ENCODE measurements around the gene UFSP2.

UFSP2 gene

GRCh38 chr4:185424905-185425646 lies 688 bp downstream of the UFSP2 start:
- no peak for DNase-seq

GRCh38 chr4:185421366-185422124 lies 4.2 kb downstream of the UFSP2 start:
- DNase-seq: no peak

- no peak for DNase-seq
These were observed 8.8 kb downstream of the UFSP2 start for GRCh38 chr4:185416955-185417354.

- no peak for DNase-seq
These were observed 13.4 kb downstream of the UFSP2 start for GRCh38 chr4:185412412-185412811.

GRCh38 chr4:185411849-185412248 lies 13.9 kb downstream of the UFSP2 start:
- no peak for DNase-seq

GRCh38 chr4:185408432-185408831 lies 17.3 kb downstream of the UFSP2 start:
- DNase-seq: no peak

- no peak for DNase-seq
These were observed 20.3 kb downstream of the UFSP2 start for GRCh38 chr4:185405296-185405999.

- DNase-seq: no peak
These were observed 21.7 kb downstream of the UFSP2 start for GRCh38 chr4:185404031-185404430.

- no peak for DNase-seq
These were observed 26.3 kb downstream of the UFSP2 start for GRCh38 chr4:185399466-185399865.

- no peak for DNase-seq
These were observed 27.1 kb downstream of the UFSP2 start for GRCh38 chr4:185398618-185399017.

- peak in 1 of 2 experiments; percentile 9 for DNase-seq
These were observed 28.9 kb downstream of the UFSP2 start, which contains the start of gene ANKRD37 for GRCh38 chr4:185396724-185397385. Gene ANKRD37, plus strand, starts transcription at chr4:185396841. Its CDS starts 83 bp downstream, at chr4:185396924.

GRCh38 chr4:185395956-185396723 lies 29.6 kb downstream of the UFSP2 start:
- peak; percentile 96 for DNase-seq

- DNase-seq: no peak
These were observed 30.4 kb downstream of the UFSP2 start, which contains the start of gene LRP2BP for GRCh38 chr4:185395238-185395955. Gene LRP2BP, minus strand, starts transcription at chr4:185395924. Its CDS starts 17,738 bp downstream, at chr4:185378186.

GRCh38 chr4:185394568-185395237 lies 31.1 kb downstream of the UFSP2 start:
- DNase-seq: no peak

- no peak for DNase-seq
These were observed 33.6 kb downstream of the UFSP2 start for GRCh38 chr4:185392156-185392555.

- no peak for DNase-seq
These were observed 34.8 kb downstream of the UFSP2 start for GRCh38 chr4:185390941-185391340.

GRCh38 chr4:185387957-185388356 lies 37.8 kb downstream of the UFSP2 start:
- no peak for DNase-seq

- no peak for DNase-seq
These were observed 40.8 kb downstream of the UFSP2 start for GRCh38 chr4:185384930-185385331.

GRCh38 chr4:185384061-185384460 lies 41.7 kb downstream of the UFSP2 start:
- no peak for DNase-seq

- DNase-seq: no peak
These were observed 42.3 kb downstream of the UFSP2 start for GRCh38 chr4:185383451-185383850.

- no peak for DNase-seq
These were observed 43.0 kb downstream of the UFSP2 start for GRCh38 chr4:185382754-185383153.
